ENCODE measurements around the gene ISM1. TPM values are rescaled to one million over a fixed set of nuclear protein-coding genes. Genes with fewer than 3 reads are reported as not detected.

The ISM1 gene
- polyA plus RNA-seq, 12 donors: 0.92 to 9.5 (median 2.0) TPM; not detected in 2

GRCh38 chr20:13255356-13255755 lies 34.3 kb downstream of the ISM1 start:
- no peak for DNase-seq

GRCh38 chr20:13256606-13257005 lies 35.5 kb downstream of the ISM1 start:
- DNase-seq: no peak

- no peak for DNase-seq
These were observed 38.8 kb downstream of the ISM1 start for GRCh38 chr20:13259921-13260320.

- no peak for DNase-seq
These were observed 39.7 kb downstream of the ISM1 start for GRCh38 chr20:13260650-13261279.

GRCh38 chr20:13261460-13262301 lies 40.6 kb downstream of the ISM1 start:
- DNase-seq: no peak

GRCh38 chr20:13262302-13262650 lies 41.2 kb downstream of the ISM1 start:
- no peak for DNase-seq

GRCh38 chr20:13262671-13263360 lies 41.7 kb downstream of the ISM1 start:
- no peak for DNase-seq

- no peak for DNase-seq
These were observed 42.4 kb downstream of the ISM1 start for GRCh38 chr20:13263451-13263850.

- no peak for DNase-seq
These were observed 43.8 kb downstream of the ISM1 start for GRCh38 chr20:13264907-13265306.

- no peak for DNase-seq
These were observed 44.9 kb downstream of the ISM1 start for GRCh38 chr20:13265941-13266340.

- no peak for DNase-seq
These were observed 46.2 kb downstream of the ISM1 start for GRCh38 chr20:13267231-13267630.

- no peak for DNase-seq
These were observed 47.9 kb downstream of the ISM1 start for GRCh38 chr20:13268953-13269352.

- no peak for DNase-seq
These were observed 49.1 kb downstream of the ISM1 start for GRCh38 chr20:13270211-13270610.

- DNase-seq: no peak
These were observed 50.0 kb downstream of the ISM1 start for GRCh38 chr20:13271098-13271497.

- no peak for DNase-seq
These were observed 51.2 kb downstream of the ISM1 start for GRCh38 chr20:13271977-13272975.

GRCh38 chr20:13274275-13274861 lies 53.3 kb downstream of the ISM1 start:
- DNase-seq: no peak

GRCh38 chr20:13276945-13277541 lies 56.0 kb downstream of the ISM1 start:
- DNase-seq: no peak

- DNase-seq: no peak
These were observed 56.7 kb downstream of the ISM1 start for GRCh38 chr20:13277663-13278295.

GRCh38 chr20:13278812-13279570 lies 57.9 kb downstream of the ISM1 start:
- no peak for DNase-seq

All from muscle of arm (tissue), 12 donors.